Breast epithelium (tissue), 3 donors: Measurements from ENCODE around the gene MDM4.
"Not testable (repeated sequence)": the region's sequence is repeated elsewhere in the genome, so short reads cannot be mapped to it uniquely, and the experiment has no call there.

ENCODE experiments used
- CTCF ChIP-seq, 3 donors: fragments of 450-650 bp; IDR thresholded peaks; one replicate each; pipeline ENCODE4 v1.5.1; 2016 to 2017; ENCODE audit warnings: antibody characterized with exemption in 3 of 3, mild to moderate bottlenecking in 3 of 3, moderate library complexity in 3 of 3
- POLR2A ChIP-seq: fragments of 450-650 bp; IDR thresholded peaks from one replicate; pipeline ENCODE4 v1.6.1; 2016; ENCODE audit warnings: antibody characterized with exemption, mild to moderate bottlenecking, moderate library complexity
- POLR2AphosphoS5 ChIP-seq, 3 donors: sonication (generic); formaldehyde crosslinking; IDR thresholded peaks; one replicate each; pipeline ENCODE4 v1.6.1; 2017; ENCODE audit warnings: antibody characterized with exemption in 3 of 3

GRCh38 chr1:204560002-204560401 is 43.8 kb downstream of the MDM4 start:
- TF ChIP-seq POLR2AphosphoS5 (IDR thresholded peaks at IDR 0.05); CTCF (IDR thresholded peaks at IDR 0.05); POLR2A: not testable (repeated sequence)
